SK-MEL-5 (cell line): Measurements from ENCODE around the gene TMC6. TPM values are rescaled to one million over a fixed set of nuclear protein-coding genes. Genes with fewer than 3 reads are reported as not detected.
"Not testable (repeated sequence)": the region's sequence is repeated elsewhere in the genome, so short reads cannot be mapped to it uniquely, and the experiment has no call there.

Source experiments
- DNase-seq: peaks from one replicate; pipeline ENCODE4 v3.0.0-alpha.2; 2016; ENCODE audit warnings: low read depth, low spot score
- in situ Hi-C: cut with HindIII; loops from 2 replicates; pipeline ENCODE4 v1.10.0; 2016; ENCODE audit warnings: low sequenced_read_pairs, high pct_unique_total_duplicates, low pct_unique_long_range_greater_than_20kb
- small RNA-seq, 2 experiments: library from RNA; depleted of rRNA; stranded (forward); fragments of <200 nt; gene quantifications; one replicate each; pipeline ENCODE3, GENCODE V24; 2014
- total RNA-seq: library from RNA; depleted of rRNA; stranded (reverse); fragments of >200 nt; shearing (Covaris generic); gene quantifications from 2 replicates; pipeline ENCODE4 v1.2.3, GENCODE V29; 2014; rRNA removed

Gene TMC6
- total RNA-seq, 1 experiment from 2014 or later: 299 TPM

DNA sequence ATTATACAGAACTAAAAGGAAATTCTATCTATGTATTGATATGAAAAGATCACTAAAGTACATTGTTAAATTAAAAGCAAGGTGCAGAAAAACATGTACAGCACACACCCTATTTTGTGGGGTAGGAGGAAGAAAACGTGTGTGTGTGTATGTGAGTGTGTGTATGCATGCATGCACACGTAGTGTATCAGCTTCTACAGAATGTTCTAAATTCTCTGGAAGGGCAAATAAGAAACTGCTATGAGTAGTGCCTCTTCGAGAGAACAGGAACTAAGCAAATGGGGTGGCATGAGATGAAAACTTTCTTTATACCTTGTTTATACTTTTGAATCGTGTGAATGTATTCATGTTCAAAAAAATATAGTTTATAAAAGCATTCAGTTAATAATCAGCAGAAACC, 58.9 kb downstream of the TMC6 start:
- in situ Hi-C loops: no loop called here

DNA sequence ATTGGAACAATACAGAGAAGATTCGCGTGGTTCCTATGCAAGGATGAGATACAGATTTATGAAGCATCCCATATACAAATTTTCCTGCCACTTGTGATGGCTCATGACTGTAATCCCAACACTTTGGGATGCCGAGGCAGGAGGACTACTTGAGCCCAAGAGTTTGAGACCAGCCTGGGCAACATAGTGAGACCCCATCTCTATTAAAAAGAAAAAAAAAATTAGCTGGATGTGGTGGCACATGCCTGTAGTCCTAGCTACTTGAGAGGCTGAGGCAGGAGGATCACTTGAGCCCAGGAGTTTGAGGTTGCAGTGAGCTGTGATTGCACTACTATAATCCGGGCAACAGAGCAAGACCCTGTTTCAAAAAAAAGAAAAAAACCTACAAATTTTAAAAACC, 61.6 kb downstream of the TMC6 start:
- DNase-seq, in situ Hi-C loops: not testable (repeated sequence)

More for the DNA sequence above, 58.9 kb downstream of the TMC6 start:
- DNase-seq: no peak

DNA sequence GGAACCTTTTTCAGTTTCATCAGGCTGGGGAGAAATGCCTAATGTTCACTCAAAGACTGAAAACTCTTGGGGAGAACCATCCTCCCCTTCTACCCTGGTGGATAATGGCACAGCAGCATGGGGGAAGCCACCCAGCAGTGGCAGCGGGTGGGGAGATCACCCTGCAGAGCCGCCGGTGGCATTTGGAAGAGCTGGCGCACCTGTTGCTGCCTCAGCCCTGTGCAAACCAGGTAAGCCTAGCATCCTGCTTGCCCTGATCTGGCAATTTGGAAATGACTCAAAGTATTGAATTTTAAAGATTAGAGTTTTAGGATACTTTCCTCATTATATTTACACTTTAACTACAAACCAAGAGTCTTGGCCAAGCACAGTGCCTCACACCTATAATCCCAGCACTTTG, 63.8 kb downstream of the TMC6 start:
- in situ Hi-C loops: no loop called here

DNA sequence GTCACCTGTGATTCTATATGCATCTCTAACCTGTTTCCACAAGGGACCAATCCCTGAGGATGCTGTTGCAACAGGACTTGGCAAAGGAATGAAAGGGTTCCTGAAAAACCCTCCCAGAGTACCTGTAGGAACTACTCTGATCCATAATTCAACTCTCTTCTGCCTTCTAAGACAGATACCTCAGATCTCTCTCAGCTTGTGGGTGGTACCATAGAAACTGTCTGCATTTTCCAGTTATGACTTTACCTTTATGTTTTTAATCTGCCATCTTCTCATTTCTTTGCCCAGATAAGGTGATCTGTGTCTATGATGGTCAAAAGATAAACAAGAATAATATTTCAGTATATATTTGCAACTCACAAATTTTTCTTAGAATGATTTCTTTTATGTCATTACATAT, 65.1 kb downstream of the TMC6 start:
- no peak for DNase-seq
- in situ Hi-C loops: no loop called here

More for the DNA sequence above, 63.8 kb downstream of the TMC6 start:
- DNase-seq: no peak

DNA sequence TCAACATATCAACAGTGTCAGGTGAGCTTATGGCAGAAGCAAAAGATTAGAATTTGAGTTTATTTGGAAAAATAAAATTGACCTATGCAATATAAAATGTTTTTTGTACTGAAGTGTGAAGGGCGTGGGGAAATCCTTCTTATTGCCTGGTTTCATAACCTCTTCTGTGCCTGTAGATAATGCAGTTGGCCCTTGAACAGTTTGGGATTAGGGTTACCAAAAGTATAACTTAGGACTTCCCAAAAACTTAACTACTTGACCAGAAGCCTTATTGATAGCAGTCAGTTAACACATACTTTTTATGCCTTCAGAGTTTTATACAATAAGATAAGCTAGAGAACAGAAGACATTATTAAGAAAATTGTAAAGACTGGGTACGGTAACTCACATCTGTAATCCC, 66.0 kb downstream of the TMC6 start:
- DNase-seq: no peak

More for the DNA sequence above, 66.0 kb downstream of the TMC6 start:
- in situ Hi-C loops: no loop called here

Small RNA genes within 50 kb of the gene (small RNA-seq; reads per million reads assigned to genes)
- 0 reads per million in 2 experiments for gene RNU6-625P

Other genes starting within 250 kb of the TMC6 start
- gene TNRC6C, start 170.1 kb downstream of the TMC6 start, total RNA-seq: 6.9 and 7.5 TPM in 2 replicates
- 0.45 and 2.0 TPM in 2 replicates for gene TMC8, start 2.0 kb upstream of the TMC6 start, total RNA-seq
- gene C17orf99, start 17.6 kb upstream of the TMC6 start, total RNA-seq: not detected in 2 replicates
- 68.5 and 87.2 TPM in 2 replicates for gene SYNGR2, start 39.8 kb upstream of the TMC6 start, total RNA-seq
- 85.4 and 103 TPM in 2 replicates for gene TK1, start 58.3 kb upstream of the TMC6 start, total RNA-seq
- 46.6 and 59.0 TPM in 2 replicates for gene AFMID, start 58.6 kb upstream of the TMC6 start, total RNA-seq
- gene BIRC5, start 85.5 kb upstream of the TMC6 start, total RNA-seq: 164 and 167 TPM in 2 replicates
- not detected in 2 replicates for gene TMEM235, start 102.9 kb upstream of the TMC6 start, total RNA-seq
- 157 and 166 TPM in 2 replicates for gene SOCS3, start 231.3 kb upstream of the TMC6 start, total RNA-seq
- gene PGS1, start 249.9 kb upstream of the TMC6 start, total RNA-seq: 41.7 and 43.5 TPM in 2 replicates